DLD1 (cell line): ENCODE data around the gene PDE12.
"Not testable (repeated sequence)": the region's sequence is repeated elsewhere in the genome, so short reads cannot be mapped to it uniquely, and the experiment has no call there.

Experiments
- in situ Hi-C: cut with HindIII; loops from 2 replicates; pipeline ENCODE4 v1.10.0; 2017; ENCODE audit warnings: low sequenced_read_pairs

The PDE12 gene

GRCh38 chr3:57582474-57583168 lies 26.5 kb downstream of the PDE12 start:
- in situ Hi-C loops: no loop called here

GRCh38 chr3:57583544-57583943 lies 27.5 kb downstream of the PDE12 start:
- in situ Hi-C loops: no loop called here

DNA sequence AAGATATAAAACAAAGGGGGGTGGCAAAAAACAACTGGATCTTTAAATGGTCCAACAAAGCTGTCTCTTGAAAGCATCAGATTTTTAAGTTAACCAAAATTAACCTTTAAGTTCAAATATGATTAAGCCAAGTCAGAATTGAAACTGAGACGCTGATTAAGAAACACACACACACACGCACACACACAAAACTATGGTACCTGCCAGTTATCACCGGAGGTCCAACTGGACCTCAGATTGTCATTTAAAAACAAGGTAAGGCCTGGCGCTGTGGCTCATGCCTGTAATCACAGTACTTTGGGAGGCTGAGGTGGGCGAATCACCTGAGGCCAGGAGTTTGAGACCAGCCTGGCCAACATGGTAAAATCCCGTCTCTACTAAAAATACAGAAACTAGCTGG lies 30.7 kb downstream of the PDE12 start:
- in situ Hi-C loops: no loop called here

DNA sequence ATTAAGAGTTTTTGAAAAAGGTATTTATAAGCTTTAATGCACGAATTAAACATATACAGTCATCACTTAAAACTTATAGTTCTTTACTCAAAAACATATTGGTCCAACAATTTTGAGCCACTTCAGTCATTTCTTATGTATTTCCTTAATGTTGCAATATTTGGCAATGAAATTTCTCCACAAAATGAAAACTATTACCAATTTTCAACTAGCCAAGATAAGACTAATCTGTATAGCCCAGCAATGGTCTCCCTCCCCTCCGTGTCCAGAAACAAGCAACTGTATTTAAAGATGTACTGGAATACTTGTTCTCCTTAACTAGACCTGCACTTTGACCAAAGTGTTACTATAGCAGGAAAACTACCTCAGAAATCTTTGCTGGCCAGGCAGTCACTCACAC lies 31.8 kb downstream of the PDE12 start:
- in situ Hi-C loops: no loop called here

DNA sequence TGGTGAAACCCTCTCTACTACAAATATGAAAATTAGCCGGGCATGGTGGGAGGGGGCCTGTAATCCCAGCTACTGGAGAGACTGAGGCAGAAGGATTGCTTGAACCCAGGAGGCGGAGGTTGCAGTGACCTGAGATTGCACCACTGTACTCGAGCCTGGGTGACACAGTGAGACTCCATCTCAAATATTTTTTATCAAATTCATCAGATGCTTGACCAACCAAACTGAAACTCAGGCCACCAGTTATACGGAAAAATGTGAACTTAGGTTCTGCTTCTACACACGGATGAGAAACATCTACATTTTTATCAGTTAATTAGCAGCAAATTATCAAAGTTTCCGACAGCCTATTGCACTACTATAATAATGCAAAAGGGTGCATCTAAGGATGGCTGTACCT lies 36.2 kb downstream of the PDE12 start:
- in situ Hi-C loops: no loop called here

- in situ Hi-C loops: no loop called here
These were observed 38.1 kb downstream of the PDE12 start for GRCh38 chr3:57594144-57594543.

DNA sequence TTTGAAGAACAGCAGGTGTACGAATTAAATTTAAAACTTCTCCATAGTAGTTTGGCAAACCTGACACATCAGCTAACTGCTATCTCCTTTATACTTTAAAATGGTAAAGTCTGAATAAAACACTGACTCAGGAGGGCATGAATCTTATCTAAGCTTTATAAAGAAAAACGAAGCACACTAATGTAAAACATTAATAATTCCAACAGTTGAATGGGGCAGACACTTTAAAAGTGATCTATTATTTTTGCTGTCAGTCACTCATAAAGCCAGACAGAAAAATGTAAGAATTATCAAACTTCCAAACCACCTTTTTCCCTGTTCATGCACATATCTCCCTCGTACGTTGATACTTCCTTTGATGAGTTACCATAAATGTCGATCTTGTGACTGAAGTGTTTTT lies 38.5 kb downstream of the PDE12 start:
- in situ Hi-C loops: no loop called here

- in situ Hi-C loops: no loop called here
These were observed 40.5 kb downstream of the PDE12 start for GRCh38 chr3:57596495-57597126.

DNA sequence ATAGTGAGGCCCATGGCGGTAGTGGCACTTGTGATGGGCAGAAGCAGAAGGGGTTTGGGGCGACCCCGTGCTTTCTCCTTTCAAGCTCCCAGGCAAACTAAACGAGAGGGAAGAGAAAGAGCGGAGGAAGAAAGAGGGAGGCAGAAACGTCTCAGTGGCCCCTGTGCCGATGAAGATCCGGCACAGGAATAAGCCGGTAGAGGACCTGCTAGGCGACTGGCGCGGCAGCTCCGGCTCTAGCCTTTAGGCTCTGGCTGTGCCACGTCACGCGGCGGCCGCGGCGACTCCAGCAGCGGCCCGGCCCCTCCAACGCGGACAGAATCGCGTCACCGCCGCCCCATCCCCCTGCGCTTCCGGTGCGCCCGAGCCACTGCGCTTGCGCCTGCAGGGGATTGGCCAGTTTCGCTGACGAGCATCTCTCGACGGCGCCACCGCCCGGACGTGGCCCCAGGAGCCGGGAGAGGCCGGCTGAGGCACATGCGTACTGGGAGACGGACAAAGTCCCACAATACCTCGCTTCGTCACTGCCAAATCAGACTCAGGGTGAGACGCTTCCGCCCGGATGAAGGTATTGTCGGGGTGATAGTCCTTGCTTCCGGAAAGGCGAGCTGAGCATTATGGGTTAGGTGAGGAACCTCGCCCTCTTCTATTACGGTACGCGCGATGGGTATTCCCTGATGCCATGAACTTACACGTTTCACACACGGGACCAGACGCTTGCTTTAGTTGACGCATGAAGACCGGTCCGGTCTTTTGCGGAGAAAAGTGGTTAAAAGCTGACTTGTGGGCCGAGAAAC lies 41.3 kb downstream of the PDE12 start, which contains the start of gene ARF4:
Gene ARF4 (minus strand): TSS at position 218 of the 797 bp plus-strand sequence. CDS start 204 bp downstream, at position 14.
- in situ Hi-C loops: no loop called here

GRCh38 chr3:57598765-57599360 lies 42.8 kb downstream of the PDE12 start:
- in situ Hi-C loops: no loop called here

- in situ Hi-C loops: no loop called here
These were observed 44.1 kb downstream of the PDE12 start for GRCh38 chr3:57600195-57600594.

DNA sequence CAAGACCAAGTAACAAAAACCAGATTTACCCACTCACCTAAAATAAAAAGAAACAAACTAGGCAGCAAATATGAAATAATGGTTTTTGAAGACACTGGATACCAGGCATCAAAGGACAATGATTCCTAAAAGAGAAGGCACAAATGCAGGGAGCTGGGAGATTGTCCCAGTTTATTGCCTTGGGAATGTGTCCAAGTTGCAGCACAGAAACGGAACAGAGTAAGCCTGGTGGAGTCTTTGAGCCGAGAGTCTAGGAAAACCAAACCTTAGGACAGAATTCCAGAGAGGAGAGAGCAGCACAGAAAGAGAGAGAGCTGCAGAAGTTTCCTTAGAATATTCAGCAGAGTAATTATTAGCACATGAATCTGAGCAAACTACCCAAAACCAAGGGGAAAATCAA lies 48.9 kb downstream of the PDE12 start:
- in situ Hi-C loops: no loop called here

GRCh38 chr3:57605683-57606082 lies 49.6 kb downstream of the PDE12 start:
- in situ Hi-C loops: no loop called here

- in situ Hi-C loops: not testable (repeated sequence)
These were observed 55.8 kb downstream of the PDE12 start for GRCh38 chr3:57611870-57612269.

DNA sequence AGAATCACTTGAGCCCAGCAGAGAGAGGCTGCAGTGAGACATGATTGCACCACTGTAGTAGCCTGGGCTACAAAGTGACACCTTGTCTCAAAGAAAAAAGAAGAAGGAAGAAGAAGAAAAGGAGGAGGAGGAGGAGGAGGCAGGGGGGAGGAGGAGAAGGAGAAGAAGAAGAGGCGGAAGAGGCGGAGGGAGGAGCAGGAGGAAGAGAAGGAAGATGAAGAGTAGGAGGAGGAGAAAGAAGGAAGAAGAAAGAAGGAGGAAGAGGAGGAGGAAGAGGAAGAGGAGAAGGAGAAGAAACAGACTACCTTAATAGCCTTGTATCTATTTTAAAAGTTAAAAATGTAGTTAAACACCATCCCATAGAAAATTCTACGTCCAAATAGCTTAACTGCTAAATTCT lies 60.2 kb downstream of the PDE12 start:
- in situ Hi-C loops: no loop called here
